A673 (cell line): Measurements from ENCODE around the gene ERMN. TPM values are rescaled to one million over a fixed set of nuclear protein-coding genes. Genes with fewer than 3 reads are reported as not detected.

Experiments used
- BruUV-seq: library from RNA; stranded (reverse); fragments of 400-500 nt; replicated peaks from 2 replicates; lab custom pipeline; 2021; lab: Mats Ljungman, UMichigan
- CTCF ChIA-PET: fragments of 300-600 bp; sonication (Branson Sonifier 250); formaldehyde crosslinking; loops from one replicate; lab custom pipeline; 2022; ENCODE audit warnings: antibody characterized with exemption; lab: Charles Lee
- POLR2A ChIA-PET: fragments of 300-600 bp; sonication (Branson Sonifier 250); formaldehyde crosslinking; loops from one replicate; lab custom pipeline; 2022; ENCODE audit warnings: antibody characterized with exemption; ENCODE audit not compliant: low non-redundant PET; lab: Charles Lee
- DNase-seq: peaks from one replicate; pipeline ENCODE4 v3.0.0-alpha.2; 2015; ENCODE audit warnings: low spot score
- H3K27ac ChIP-seq: fragments of 200-600 bp; sonication (generic); 2 replicates; pipeline ENCODE4 v1.5.1; 2016; ENCODE audit warnings: mixed run types, low read depth, mild to moderate bottlenecking, mixed read lengths, antibody characterized with exemption, low read length; ENCODE audit not compliant: poor library complexity, severe bottlenecking
- H3K27me3 ChIP-seq: fragments of 200-600 bp; sonication (generic); replicated peaks from 2 replicates; pipeline ENCODE4 v1.6.1; 2017; ENCODE audit warnings: mixed run types, low read depth, mild to moderate bottlenecking, mixed read lengths, antibody characterized with exemption, low read length; ENCODE audit not compliant: insufficient read depth, poor library complexity
- H3K36me3 ChIP-seq: fragments of 200-600 bp; sonication (generic); 2 replicates; pipeline ENCODE4 v1.6.1; 2016; ENCODE audit warnings: mixed run types, mild to moderate bottlenecking, mixed read lengths, antibody characterized with exemption, low read length; ENCODE audit not compliant: insufficient read depth, poor library complexity, severe bottlenecking
- H3K4me1 ChIP-seq: fragments of 200-600 bp; sonication (generic); 2 replicates; pipeline ENCODE4 v1.6.1; 2017; ENCODE audit warnings: mixed run types, mild to moderate bottlenecking, mixed read lengths, antibody characterized with exemption, low read length; ENCODE audit not compliant: insufficient read depth, poor library complexity, severe bottlenecking
- H3K4me3 ChIP-seq: fragments of 200-600 bp; sonication (generic); 2 replicates; pipeline ENCODE4 v1.5.1; 2016; ENCODE audit warnings: low read depth, mixed run types, mild to moderate bottlenecking, mixed read lengths, low read length; ENCODE audit not compliant: poor library complexity, severe bottlenecking
- H3K9me3 ChIP-seq: fragments of 200-600 bp; sonication (generic); 2 replicates; pipeline ENCODE4 v1.6.1; 2016; ENCODE audit warnings: mixed run types, low read depth, mild to moderate bottlenecking, mixed read lengths, antibody characterized with exemption, low read length; ENCODE audit not compliant: poor library complexity, severe bottlenecking
- EZH2 ChIP-seq: fragments of 200-600 bp; sonication (generic); IDR thresholded peaks from 2 replicates; pipeline ENCODE4 v1.6.1; 2017; ENCODE audit warnings: borderline replicate concordance, low read depth, mild to moderate bottlenecking, mixed read lengths, antibody characterized with exemption, low read length; ENCODE audit not compliant: poor library complexity, severe bottlenecking
- intact Hi-C: fragments of 100-400 bp; cut with micrococcal nuclease; formaldehyde crosslinking; loops from one replicate; pipeline ENCODE4 v1.10.0; 2022; ENCODE audit not compliant: unreplicated experiment
- total RNA-seq: library from RNA; stranded (reverse); gene quantifications from 2 replicates; pipeline ENCODE4 v1.2.3, GENCODE V29; 2021
- TF ChIP-seq, protein P1 (sequence below): fragments of 300-800, 200-600 bp; sonication (generic); conservative IDR thresholded peaks from 2 replicates; pipeline ENCODE4 v1.5.1; 2017; ENCODE audit warnings: low read depth, mild to moderate bottlenecking, antibody characterized with exemption, low read length, moderate library complexity, mixed read lengths

ERMN gene
- total RNA-seq, 1 experiment from 2014 or later = not detected

DNA sequence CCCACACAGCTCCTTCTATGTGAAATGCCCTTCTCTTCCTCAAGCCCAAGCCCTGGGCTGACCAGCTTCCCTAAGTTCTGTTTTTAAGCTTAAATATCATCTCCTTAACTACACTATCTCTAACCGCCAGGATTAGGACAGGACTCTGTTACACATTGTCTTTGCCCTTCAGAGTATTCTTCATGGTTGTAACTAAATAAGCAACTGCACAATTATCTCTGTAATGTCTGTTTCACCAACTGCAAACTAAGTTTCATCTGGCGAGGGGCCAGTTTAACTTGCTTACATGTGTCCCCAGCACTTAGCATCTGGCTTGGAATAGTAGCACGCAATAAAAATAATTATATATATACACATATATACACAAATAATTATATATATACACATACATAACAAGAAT is 1.1 kb upstream of the ERMN start:
- TF ChIP-seq, protein P1, sequence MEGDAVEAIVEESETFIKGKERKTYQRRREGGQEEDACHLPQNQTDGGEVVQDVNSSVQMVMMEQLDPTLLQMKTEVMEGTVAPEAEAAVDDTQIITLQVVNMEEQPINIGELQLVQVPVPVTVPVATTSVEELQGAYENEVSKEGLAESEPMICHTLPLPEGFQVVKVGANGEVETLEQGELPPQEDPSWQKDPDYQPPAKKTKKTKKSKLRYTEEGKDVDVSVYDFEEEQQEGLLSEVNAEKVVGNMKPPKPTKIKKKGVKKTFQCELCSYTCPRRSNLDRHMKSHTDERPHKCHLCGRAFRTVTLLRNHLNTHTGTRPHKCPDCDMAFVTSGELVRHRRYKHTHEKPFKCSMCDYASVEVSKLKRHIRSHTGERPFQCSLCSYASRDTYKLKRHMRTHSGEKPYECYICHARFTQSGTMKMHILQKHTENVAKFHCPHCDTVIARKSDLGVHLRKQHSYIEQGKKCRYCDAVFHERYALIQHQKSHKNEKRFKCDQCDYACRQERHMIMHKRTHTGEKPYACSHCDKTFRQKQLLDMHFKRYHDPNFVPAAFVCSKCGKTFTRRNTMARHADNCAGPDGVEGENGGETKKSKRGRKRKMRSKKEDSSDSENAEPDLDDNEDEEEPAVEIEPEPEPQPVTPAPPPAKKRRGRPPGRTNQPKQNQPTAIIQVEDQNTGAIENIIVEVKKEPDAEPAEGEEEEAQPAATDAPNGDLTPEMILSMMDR = no peak
- no peak for TF ChIP-seq EZH2
- ChIA-PET CTCF (interaction anchor here (1.1 to 1.4 kb wide), 2 partner anchors 10 to 24 kb away, joined by 3 to 12 read pairs; no protein-coding TSS in a partner anchor), POLR2A (no interaction called here)

DNA sequence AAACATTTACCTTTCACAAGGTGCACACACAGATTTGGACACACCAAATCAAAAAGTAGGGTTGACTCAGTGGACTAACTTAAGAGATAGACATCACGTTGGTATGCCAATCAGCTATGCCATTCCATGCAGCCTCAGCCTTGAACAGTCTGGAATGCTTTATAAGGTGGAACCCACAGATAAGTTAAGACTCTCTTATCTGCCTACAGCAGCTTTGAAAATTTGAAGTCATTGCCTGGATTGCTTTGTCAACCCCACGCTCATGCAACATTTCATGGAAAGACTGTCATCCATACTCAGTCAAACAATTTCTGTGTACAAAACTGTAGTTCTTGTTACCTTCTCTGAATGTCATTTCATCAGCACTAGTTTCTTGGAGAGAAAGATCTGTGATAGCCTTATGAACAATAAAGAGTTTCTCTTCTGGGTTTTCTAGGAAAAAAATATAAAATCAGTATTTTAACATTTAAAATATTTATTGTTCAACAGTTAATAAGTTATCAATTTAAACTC is 1.2 kb downstream of the ERMN start:
- DNase-seq = no peak
- intact Hi-C loops = no loop called here
- no TSS peak for BruUV-seq
- TF ChIP-seq, protein P1 = no peak
- no peak for TF ChIP-seq EZH2
- Histone ChIP-seq H3K9me3 (no peaks in the 10 kb centered on the region), H3K27me3 (peaks cover 39% of the 10 kb centered on the region), H3K27ac (no peak overlapping the region), H3K4me3 (no peak overlapping the region), H3K4me1 (no peaks in the 10 kb centered on the region), H3K36me3 (no peaks in the 10 kb centered on the region)
- ChIA-PET CTCF (no interaction called here), POLR2A (no interaction called here)

More for the DNA sequence above, 1.1 kb upstream of the ERMN start:
- no peaks in the 10 kb centered on the region for H3K36me3 ChIP-seq
- no peak overlapping the region for H3K27ac ChIP-seq
- intact Hi-C loops = loop anchor here (5.0 kb wide), 1 partner anchor 686 kb away; no protein-coding TSS in a partner anchor
- no peak overlapping the region for H3K4me3 ChIP-seq
- H3K9me3 ChIP-seq = no peaks in the 10 kb centered on the region
- BruUV-seq = no TSS peak
- no peak for DNase-seq
- no peaks in the 10 kb centered on the region for H3K4me1 ChIP-seq
- H3K27me3 ChIP-seq = peaks cover 37% of the 10 kb centered on the region

DNA sequence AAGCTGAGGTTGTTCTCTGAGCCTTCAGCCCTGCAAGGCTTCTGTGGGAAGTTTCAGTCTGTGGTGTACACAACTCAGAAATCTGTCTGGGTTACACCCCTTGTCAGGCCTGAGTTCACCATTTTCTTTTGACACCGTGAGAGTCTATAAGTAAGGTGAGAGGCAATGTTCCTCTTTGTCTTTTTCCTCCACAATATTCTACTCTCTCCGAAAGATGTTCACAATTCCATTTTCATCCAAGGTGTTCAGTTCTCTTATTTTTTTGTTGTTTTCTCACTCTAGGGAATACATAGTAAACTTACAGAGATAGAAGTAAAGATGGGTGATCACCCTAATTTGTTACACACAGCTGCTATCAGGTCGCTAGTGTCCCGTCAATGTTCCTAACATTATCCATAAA is 3.2 kb downstream of the ERMN start:
- TF ChIP-seq EZH2 = no peak
- TF ChIP-seq, protein P1 = no peak
- ChIA-PET POLR2A (no interaction called here), CTCF (no interaction called here)
- H3K27ac ChIP-seq = no peak overlapping the region
- no peak overlapping the region for H3K4me3 ChIP-seq
- no peaks in the 10 kb centered on the region for H3K36me3 ChIP-seq
- no peaks in the 10 kb centered on the region for H3K4me1 ChIP-seq
- BruUV-seq = no TSS peak
- DNase-seq = no peak
- intact Hi-C loops = no loop called here
- H3K9me3 ChIP-seq = no peaks in the 10 kb centered on the region
- peaks cover 39% of the 10 kb centered on the region for H3K27me3 ChIP-seq
